GM12878 (cell line): ENCODE data around the gene PODXL2.

ENCODE experiments used
- PBX3 ChIP-seq: IDR thresholded peaks from 2 replicates; pipeline ENCODE4 v1.6.1; 2011; ENCODE audit warnings: mild to moderate bottlenecking, low read depth, low read length, moderate library complexity; ENCODE audit not compliant: insufficient replicate concordance
- TAF1 ChIP-seq: IDR thresholded peaks from 2 replicates; pipeline ENCODE4 v1.6.1; 2011; ENCODE audit warnings: mild to moderate bottlenecking, low read depth, low read length, borderline replicate concordance
- ZBED1 ChIP-seq: IDR thresholded peaks from 2 replicates; pipeline ENCODE4 v1.6.1; 2016; ENCODE audit warnings: borderline replicate concordance
- TF ChIP-seq, protein P1 (sequence below): IDR thresholded peaks from 2 replicates; pipeline ENCODE4 v1.6.1; 2012; ENCODE audit warnings: low read depth, low read length, improper control_type of control experiment

DNA sequence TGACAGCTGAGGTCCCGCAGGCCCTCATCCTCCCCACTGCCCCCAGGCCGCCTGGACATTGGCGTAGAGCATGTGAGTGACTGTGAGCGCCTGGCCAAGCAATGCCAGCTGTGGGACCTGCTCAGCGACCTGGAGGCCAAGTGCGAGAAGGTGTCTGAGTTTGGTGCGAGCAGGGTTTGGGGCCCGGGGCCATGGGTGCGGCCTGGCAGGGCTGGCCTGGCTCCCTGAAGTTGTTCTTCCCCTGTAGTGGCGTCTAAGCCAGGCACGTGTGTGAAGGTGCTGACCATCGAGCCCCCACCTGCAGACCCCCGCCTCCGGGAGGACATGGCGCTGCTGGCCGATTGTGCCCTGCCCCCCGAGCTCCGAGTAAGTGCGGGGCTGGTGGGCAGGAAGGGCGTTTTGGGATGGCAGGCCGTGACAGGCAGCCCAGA is 48.0 kb downstream of the PODXL2 start:
- no peak for TF ChIP-seq TAF1
- no peak for TF ChIP-seq ZBED1
- TF ChIP-seq, protein P1, sequence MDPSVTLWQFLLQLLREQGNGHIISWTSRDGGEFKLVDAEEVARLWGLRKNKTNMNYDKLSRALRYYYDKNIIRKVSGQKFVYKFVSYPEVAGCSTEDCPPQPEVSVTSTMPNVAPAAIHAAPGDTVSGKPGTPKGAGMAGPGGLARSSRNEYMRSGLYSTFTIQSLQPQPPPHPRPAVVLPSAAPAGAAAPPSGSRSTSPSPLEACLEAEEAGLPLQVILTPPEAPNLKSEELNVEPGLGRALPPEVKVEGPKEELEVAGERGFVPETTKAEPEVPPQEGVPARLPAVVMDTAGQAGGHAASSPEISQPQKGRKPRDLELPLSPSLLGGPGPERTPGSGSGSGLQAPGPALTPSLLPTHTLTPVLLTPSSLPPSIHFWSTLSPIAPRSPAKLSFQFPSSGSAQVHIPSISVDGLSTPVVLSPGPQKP: no peak
- TF ChIP-seq PBX3: no peak
